AG09319 (cell line): Measurements from ENCODE around the gene CNKSR2.

Experiments used
- DNase-seq: peaks from one replicate; pipeline ENCODE4 v3.0.0-alpha.2; 2010; ENCODE audit warnings: low read depth; ENCODE audit errors: extremely low read depth
- TF ChIP-seq, protein P1 (sequence below): IDR thresholded peaks from 2 replicates; pipeline ENCODE4 v1.5.1; 2011; ENCODE audit warnings: low read depth, mild to moderate bottlenecking, inconsistent platforms, low read length, moderate library complexity

Gene CNKSR2

GRCh38 chrX:21394792-21395191, 20.6 kb downstream of the CNKSR2 start:
- TF ChIP-seq, protein P1, sequence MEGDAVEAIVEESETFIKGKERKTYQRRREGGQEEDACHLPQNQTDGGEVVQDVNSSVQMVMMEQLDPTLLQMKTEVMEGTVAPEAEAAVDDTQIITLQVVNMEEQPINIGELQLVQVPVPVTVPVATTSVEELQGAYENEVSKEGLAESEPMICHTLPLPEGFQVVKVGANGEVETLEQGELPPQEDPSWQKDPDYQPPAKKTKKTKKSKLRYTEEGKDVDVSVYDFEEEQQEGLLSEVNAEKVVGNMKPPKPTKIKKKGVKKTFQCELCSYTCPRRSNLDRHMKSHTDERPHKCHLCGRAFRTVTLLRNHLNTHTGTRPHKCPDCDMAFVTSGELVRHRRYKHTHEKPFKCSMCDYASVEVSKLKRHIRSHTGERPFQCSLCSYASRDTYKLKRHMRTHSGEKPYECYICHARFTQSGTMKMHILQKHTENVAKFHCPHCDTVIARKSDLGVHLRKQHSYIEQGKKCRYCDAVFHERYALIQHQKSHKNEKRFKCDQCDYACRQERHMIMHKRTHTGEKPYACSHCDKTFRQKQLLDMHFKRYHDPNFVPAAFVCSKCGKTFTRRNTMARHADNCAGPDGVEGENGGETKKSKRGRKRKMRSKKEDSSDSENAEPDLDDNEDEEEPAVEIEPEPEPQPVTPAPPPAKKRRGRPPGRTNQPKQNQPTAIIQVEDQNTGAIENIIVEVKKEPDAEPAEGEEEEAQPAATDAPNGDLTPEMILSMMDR = no peak
- no peak for DNase-seq

GRCh38 chrX:21398426-21398825, 24.2 kb downstream of the CNKSR2 start:
- TF ChIP-seq, protein P1 = no peak
- no peak for DNase-seq

DNA sequence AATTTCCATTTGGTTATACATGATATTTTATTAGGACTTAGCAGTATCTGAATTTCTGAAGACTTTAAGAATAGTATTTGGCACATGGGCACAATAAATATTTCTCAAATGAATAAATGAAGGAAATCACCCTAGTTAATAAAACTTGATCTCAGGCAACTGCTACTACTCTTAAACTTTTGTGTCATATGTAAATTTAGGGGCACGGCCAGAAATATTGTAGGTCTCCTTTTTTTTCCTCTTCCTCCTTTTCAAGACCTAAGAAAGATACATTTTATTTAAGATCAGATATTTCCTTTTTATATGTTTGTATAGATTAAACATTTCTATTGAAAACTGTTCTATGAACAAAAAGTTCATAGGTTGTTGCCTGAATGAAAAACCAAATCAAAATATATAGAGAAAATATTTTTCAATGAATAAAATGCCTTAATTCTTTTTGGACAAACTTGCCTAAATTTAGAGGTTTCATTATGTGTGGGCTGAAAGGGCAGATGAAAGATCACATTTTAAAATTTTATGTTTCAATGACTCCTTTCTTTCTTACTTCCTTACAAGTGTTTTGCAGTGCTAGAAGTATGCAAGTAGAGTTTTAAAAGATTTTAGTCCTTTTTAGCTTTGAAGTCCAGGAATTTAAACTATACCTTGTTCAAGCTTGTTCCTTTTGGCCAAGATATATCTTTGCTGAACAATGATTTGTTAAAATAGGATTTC, 26.3 kb downstream of the CNKSR2 start:
- TF ChIP-seq, protein P1 = no peak
- no peak for DNase-seq

GRCh38 chrX:21408307-21408706, 34.1 kb downstream of the CNKSR2 start:
- TF ChIP-seq, protein P1 = no peak
- no peak for DNase-seq

GRCh38 chrX:21408788-21409187, 34.6 kb downstream of the CNKSR2 start:
- no peak for DNase-seq
- TF ChIP-seq, protein P1 = no peak

GRCh38 chrX:21412029-21412428, 37.8 kb downstream of the CNKSR2 start:
- TF ChIP-seq, protein P1 = no peak
- no peak for DNase-seq

DNA sequence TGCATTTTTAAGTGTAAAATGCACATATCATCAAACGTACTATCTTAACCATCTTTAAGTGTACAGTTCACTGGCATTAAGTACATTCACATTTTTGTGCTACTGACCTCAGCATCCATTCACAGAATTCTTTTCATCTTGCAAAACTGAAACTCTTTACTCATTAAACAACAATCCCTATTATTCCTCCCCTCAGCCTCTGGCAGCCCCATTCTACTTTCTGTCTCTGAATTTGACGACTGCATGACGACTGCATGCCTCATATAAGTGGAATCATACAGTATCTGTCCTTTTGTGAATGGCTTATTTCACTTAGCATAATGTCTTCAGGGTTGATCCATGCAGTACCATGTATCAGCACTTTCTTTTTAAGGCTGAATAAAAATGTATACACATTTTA, 38.7 kb downstream of the CNKSR2 start:
- DNase-seq = no peak

More for the DNA sequence above, 38.7 kb downstream of the CNKSR2 start:
- TF ChIP-seq, protein P1 = no peak
